GM12874 (cell line): ENCODE data around the gene TOMM70.

Source experiments
- TF ChIP-seq, protein P1 (sequence below): IDR thresholded peaks from 2 replicates; pipeline ENCODE4 v1.5.1; 2011; ENCODE audit warnings: low read depth, mild to moderate bottlenecking, control low read depth, low read length, moderate library complexity; ENCODE audit not compliant: insufficient read depth

Gene TOMM70

DNA sequence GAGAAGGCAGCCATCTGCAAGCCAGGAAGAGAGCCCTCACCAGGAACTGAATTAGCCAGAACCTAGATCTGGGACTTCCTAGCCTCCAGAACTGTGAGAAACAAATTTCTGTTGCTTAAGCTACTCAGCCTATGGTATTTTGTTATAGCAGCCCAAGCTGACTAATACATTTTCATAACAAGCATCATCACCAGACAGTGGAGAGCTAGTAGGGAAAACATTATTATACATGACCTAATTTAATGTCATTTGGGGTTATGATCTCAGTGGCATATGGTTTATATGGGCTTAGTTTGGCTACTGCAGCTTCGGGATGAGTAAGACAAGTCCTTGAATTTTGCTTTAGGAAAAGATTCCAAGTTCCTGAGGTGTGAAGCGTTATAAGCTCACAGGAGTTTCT, 36.1 kb upstream of the TOMM70 start:
- TF ChIP-seq, protein P1, sequence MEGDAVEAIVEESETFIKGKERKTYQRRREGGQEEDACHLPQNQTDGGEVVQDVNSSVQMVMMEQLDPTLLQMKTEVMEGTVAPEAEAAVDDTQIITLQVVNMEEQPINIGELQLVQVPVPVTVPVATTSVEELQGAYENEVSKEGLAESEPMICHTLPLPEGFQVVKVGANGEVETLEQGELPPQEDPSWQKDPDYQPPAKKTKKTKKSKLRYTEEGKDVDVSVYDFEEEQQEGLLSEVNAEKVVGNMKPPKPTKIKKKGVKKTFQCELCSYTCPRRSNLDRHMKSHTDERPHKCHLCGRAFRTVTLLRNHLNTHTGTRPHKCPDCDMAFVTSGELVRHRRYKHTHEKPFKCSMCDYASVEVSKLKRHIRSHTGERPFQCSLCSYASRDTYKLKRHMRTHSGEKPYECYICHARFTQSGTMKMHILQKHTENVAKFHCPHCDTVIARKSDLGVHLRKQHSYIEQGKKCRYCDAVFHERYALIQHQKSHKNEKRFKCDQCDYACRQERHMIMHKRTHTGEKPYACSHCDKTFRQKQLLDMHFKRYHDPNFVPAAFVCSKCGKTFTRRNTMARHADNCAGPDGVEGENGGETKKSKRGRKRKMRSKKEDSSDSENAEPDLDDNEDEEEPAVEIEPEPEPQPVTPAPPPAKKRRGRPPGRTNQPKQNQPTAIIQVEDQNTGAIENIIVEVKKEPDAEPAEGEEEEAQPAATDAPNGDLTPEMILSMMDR, result no peak

DNA sequence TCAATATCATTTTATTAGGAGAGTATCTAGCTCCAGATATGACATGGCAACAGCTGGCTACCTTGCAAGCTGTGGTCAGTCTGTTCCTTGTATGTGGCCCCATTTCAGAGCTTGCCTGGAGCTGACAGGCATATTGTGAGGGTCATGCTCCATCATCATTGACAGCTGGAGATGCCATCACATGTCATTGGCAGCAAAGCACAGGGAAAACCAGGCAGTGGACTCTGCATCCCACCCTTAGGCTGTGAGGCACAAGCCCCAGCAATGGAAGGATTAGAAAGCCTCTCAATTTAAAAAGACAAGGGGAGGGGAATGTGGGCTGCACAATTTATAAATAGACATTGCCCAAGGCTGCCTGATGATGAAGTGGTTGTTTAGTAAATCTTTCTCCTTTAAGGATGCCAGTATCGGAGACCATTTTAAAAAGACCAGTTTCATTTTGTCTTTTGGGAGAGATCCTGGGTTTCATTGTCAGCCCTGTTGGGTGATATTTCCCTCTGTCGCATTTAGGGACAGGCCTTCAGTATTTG, 28.4 kb upstream of the TOMM70 start:
- TF ChIP-seq, protein P1, result no peak

DNA sequence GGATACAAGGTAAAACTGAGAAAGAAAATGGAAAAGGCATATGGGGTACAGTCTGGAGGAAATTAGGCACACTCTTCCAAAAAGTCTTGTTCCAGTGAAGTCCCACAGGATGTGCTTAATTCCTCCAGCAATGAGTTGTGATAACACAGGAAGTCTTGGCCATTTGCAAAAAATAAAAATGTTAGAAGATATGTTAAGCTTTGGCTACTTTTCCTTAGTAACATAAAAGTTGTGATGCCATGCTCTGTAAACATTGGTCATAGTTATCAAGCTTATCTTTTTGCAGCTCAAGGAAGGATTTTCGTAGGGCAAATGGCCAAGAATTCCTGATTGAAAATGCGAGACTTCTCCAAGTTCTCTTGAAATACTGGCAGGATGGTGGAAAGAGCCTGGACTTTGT, 26.8 kb upstream of the TOMM70 start:
- TF ChIP-seq, protein P1, result no peak

DNA sequence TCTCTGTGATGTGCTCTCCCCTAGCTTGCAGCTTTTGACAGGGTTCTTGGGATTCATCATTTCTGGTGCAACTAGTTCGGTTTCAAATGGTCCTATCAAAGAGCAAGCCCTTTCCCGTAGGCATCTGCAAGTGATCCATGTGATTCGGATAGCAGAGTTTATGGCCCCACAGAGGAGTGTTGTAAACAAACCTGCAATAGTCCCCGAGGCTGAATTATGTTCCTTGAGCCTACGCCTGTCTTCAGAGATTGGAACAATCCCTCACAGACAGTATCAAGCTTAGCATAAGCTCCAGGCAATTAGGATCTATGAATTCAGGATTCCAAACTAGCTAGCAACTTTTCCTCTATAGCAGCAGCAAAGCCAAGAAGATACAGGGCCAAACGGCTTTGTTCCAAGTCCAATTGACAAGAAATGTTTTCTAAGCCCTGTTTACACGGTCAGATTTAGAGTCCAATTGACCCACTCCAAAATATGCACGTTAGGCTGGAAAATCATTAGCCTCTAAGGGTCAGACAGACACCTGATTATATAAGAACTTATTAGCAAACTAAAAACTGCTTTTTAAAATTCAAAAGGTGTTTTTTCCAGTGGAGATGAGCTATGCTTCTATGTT, 25.3 kb upstream of the TOMM70 start:
- TF ChIP-seq, protein P1, result no peak

DNA sequence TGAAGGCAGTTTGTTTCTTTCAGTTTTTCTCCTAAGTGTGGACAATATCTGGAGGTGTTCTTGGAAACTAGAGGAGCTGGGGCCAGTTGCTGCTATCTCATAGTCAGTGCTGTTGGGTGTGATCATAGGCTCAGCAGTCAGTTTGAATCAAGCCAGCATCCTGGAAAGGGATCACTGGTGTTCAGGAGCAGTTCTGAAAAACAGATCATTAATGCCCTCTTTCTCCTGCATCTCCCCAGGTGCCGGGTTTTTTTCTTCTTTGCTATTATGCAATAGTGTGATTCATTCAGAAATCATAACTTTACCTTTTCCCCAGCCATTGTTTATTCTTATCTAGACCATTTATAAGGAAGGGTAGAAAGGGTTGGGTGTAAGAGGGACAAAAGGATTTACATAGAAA, 24.4 kb upstream of the TOMM70 start:
- TF ChIP-seq, protein P1, result no peak

DNA sequence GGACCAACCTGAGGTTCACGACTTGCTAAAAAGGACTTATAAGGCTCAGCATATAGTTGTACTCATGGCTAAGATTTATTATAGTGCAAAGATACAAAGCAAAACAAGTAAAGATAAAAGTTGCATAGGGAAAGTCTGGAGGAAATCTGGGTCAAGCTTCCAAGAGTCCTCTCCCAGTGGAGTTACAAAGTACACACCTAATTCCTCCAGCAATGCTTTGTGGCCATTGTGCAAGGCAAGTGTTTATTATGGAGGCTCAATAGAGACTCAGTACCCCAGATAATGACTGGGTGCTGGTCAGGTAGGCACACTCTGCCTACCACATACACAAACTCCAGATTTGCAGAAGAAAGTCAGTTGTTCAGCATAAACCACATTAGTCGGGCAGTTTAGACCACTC, 23.4 kb upstream of the TOMM70 start:
- TF ChIP-seq, protein P1, result no peak

DNA sequence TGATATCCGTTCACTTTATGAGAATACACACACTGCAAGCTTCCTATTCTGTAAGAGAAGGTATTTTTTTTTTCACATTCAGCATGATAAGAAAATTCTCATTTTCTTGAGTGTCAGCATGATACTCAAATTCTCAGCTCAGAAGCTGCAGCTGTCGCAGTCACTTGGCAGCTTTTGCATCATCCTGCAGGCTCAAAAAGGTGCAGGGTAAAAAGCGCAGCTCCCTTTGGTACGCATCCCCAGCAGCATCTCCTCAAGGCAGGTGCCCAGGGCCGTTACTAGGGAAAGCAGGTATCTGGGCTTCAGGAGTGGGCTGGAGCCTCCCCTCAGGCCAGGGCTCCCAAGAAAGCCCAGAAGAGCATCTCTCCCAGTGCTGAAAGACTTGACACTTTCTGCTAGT, 22.7 kb upstream of the TOMM70 start:
- TF ChIP-seq, protein P1, result no peak
